ENCODE data around the gene NME4. TPM values are rescaled to one million over a fixed set of nuclear protein-coding genes. Genes with fewer than 3 reads are reported as not detected.
"Not testable (repeated sequence)": the region's sequence is repeated elsewhere in the genome, so short reads cannot be mapped to it uniquely, and the experiment has no call there.

Gene NME4
- total RNA-seq, 5 donors from 2014 or later (not counting 1 experiment from before 2014, with no cell fraction given) = 32.5 to 48.4 (median 41.3) TPM

GRCh38 chr16:407253-407652 is 10.3 kb downstream of the NME4 start:
- Histone ChIP-seq H3K27ac (ENCODE audit: low read length) (no peak overlapping the region), H3K27me3 (replicated peaks in 1 of 2; ENCODE audit: control insufficient read depth in 2 of 2, extremely low read depth in 1 of 2, insufficient read depth in 2 of 2, low read length in 1 of 2) (peaks cover 0 to 3% of the 10 kb centered on the region in 2 experiments), H3K9me3 (no peaks in the 10 kb centered on the region), H3K4me3 (ENCODE audit: control insufficient read depth in 1 of 2, extremely low read depth in 1 of 2, low read length in 1 of 2) (no peak overlapping the region), H3K4me1 (ENCODE audit: control insufficient read depth in 1 of 2, extremely low read depth in 1 of 2, insufficient read depth in 2 of 2, low read length in 2 of 2) (peaks cover 0 to 2% of the 10 kb centered on the region in 2 experiments), H3K36me3 (ENCODE audit: control insufficient read depth in 2 of 2, extremely low read depth in 1 of 2, insufficient read depth in 1 of 2, low read length in 1 of 2) (no peaks in the 10 kb centered on the region)
- H3K27ac Mint-ChIP-seq = no peak overlapping the region
- ChIA-PET CTCF (interaction anchor here in 1 of 2 donors (0.7 kb wide), 1 partner anchor 25 kb away, joined by 3 read pairs; no protein-coding TSS in a partner anchor), POLR2A (no interaction called here)
- ATAC-seq (replicated peaks in 1 of 4) = no peak
- H3K4me1 Mint-ChIP-seq = no peaks in the 10 kb centered on the region
- no peaks in the 10 kb centered on the region for H3K9me3 Mint-ChIP-seq
- no peak for DNase-seq
- no peaks in the 10 kb centered on the region for H3K27me3 Mint-ChIP-seq
- WGBS (ENCODE audit: insufficient coverage) = 91% methylated on average over 10 of the region's 16 CpGs
- no peak overlapping the region for H3K4me3 Mint-ChIP-seq
- H3K36me3 Mint-ChIP-seq = no peaks in the 10 kb centered on the region

GRCh38 chr16:410516-411178 is 13.6 kb downstream of the NME4 start:
- no peaks in the 10 kb centered on the region for H3K9me3 Mint-ChIP-seq
- no peak for ATAC-seq (replicated peaks in 1 of 4)
- no peak overlapping the region for H3K27ac ChIP-seq (ENCODE audit: low read length)
- no peak overlapping the region for H3K27ac Mint-ChIP-seq
- 92% methylated on average over 34 of the region's 36 CpGs for WGBS (ENCODE audit: insufficient coverage)
- no peaks in the 10 kb centered on the region for H3K36me3 ChIP-seq (ENCODE audit: control insufficient read depth in 2 of 2, extremely low read depth in 1 of 2, insufficient read depth in 1 of 2, low read length in 1 of 2)
- ChIA-PET CTCF (no interaction called here), POLR2A (no interaction called here)
- H3K4me3 ChIP-seq (ENCODE audit: control insufficient read depth in 1 of 2, extremely low read depth in 1 of 2, low read length in 1 of 2) = no peak overlapping the region
- H3K27me3 Mint-ChIP-seq = no peaks in the 10 kb centered on the region
- peaks cover 0 to 3% of the 10 kb centered on the region in 2 experiments for H3K27me3 ChIP-seq (replicated peaks in 1 of 2; ENCODE audit: control insufficient read depth in 2 of 2, extremely low read depth in 1 of 2, insufficient read depth in 2 of 2, low read length in 1 of 2)
- no peaks in the 10 kb centered on the region for H3K4me1 Mint-ChIP-seq
- no peak for DNase-seq
- no peaks in the 10 kb centered on the region for H3K9me3 ChIP-seq
- no peaks in the 10 kb centered on the region for H3K4me1 ChIP-seq (ENCODE audit: control insufficient read depth in 1 of 2, extremely low read depth in 1 of 2, insufficient read depth in 2 of 2, low read length in 2 of 2)
- H3K4me3 Mint-ChIP-seq = no peak overlapping the region
- H3K36me3 Mint-ChIP-seq = no peaks in the 10 kb centered on the region

GRCh38 chr16:411576-412265 is 14.7 kb downstream of the NME4 start:
- DNase-seq (no peak), ATAC-seq (replicated peaks in 1 of 4) (no peak)
- Mint-ChIP-seq H3K27ac (no peak overlapping the region), H3K4me1 (no peaks in the 10 kb centered on the region), H3K27me3 (no peaks in the 10 kb centered on the region), H3K4me3 (no peak overlapping the region), H3K9me3 (no peaks in the 10 kb centered on the region), H3K36me3 (no peaks in the 10 kb centered on the region)
- H3K27ac ChIP-seq (ENCODE audit: low read length) = no peak overlapping the region
- peaks cover 0 to 3% of the 10 kb centered on the region in 2 experiments for H3K27me3 ChIP-seq (replicated peaks in 1 of 2; ENCODE audit: control insufficient read depth in 2 of 2, extremely low read depth in 1 of 2, insufficient read depth in 2 of 2, low read length in 1 of 2)
- no peaks in the 10 kb centered on the region for H3K36me3 ChIP-seq (ENCODE audit: control insufficient read depth in 2 of 2, extremely low read depth in 1 of 2, insufficient read depth in 1 of 2, low read length in 1 of 2)
- CTCF ChIA-PET = no interaction called here
- H3K4me1 ChIP-seq (ENCODE audit: control insufficient read depth in 1 of 2, extremely low read depth in 1 of 2, insufficient read depth in 2 of 2, low read length in 2 of 2) = no peaks in the 10 kb centered on the region
- POLR2A ChIA-PET = no interaction called here
- no peaks in the 10 kb centered on the region for H3K9me3 ChIP-seq
- WGBS (ENCODE audit: insufficient coverage) = 94% methylated on average over 21 of the region's 26 CpGs
- H3K4me3 ChIP-seq (ENCODE audit: control insufficient read depth in 1 of 2, extremely low read depth in 1 of 2, low read length in 1 of 2) = no peak overlapping the region

DNA sequence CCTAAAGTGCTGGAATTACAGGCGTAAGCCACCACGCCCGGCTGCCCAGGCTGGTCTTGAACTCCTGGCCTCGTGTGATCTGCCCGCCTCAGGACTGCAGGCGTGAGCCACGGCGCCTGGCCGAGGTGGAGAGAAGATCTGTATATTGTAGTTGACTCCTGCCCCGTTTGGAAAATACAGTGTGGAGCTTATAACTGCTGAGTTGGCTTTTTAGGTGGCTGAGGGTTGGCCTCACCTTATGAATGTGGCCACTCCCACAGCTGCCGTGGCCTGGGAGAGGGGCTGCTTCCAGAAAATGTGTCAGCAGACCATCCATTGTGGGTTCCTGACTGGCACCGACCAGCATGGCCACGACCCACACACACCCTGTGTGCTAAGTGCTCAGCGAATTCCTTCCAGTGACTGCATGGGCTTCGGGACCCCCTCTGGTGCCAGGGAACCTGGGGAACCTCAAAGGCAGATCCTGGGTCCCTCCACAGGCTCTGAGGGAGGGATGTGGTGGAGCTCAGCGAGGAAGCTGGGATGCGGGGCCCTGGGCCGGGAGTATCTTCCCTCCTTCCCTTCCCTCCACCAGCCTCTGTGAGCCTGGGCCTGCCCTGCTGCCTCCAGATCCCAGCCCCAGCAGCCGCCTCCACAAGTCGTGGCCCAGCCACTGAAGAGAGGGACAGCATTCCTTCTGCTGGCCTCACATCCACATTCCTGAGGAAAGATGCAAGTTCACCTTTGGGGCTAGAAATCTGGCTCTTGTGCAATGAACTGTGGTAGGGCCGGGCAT is 17.6 kb downstream of the NME4 start:
- POLR2A ChIA-PET = no interaction called here
- H3K4me1 Mint-ChIP-seq = no peaks in the 10 kb centered on the region
- ATAC-seq (replicated peaks in 1 of 4) (no peak), DNase-seq (no peak)
- H3K36me3 Mint-ChIP-seq = no peaks in the 10 kb centered on the region
- no peak overlapping the region for H3K27ac ChIP-seq (ENCODE audit: low read length)
- H3K9me3 ChIP-seq = no peaks in the 10 kb centered on the region
- no peak overlapping the region for H3K4me3 Mint-ChIP-seq
- no peaks in the 10 kb centered on the region for H3K36me3 ChIP-seq (ENCODE audit: control insufficient read depth in 2 of 2, extremely low read depth in 1 of 2, insufficient read depth in 1 of 2, low read length in 1 of 2)
- no peak overlapping the region for H3K4me3 ChIP-seq (ENCODE audit: control insufficient read depth in 1 of 2, extremely low read depth in 1 of 2, low read length in 1 of 2)
- WGBS (ENCODE audit: insufficient coverage) = 91% methylated on average over 15 of the region's 21 CpGs
- no peaks in the 10 kb centered on the region for H3K9me3 Mint-ChIP-seq
- no peaks in the 10 kb centered on the region for H3K27me3 ChIP-seq (replicated peaks in 1 of 2; ENCODE audit: control insufficient read depth in 2 of 2, extremely low read depth in 1 of 2, insufficient read depth in 2 of 2, low read length in 1 of 2)
- H3K4me1 ChIP-seq (ENCODE audit: control insufficient read depth in 1 of 2, extremely low read depth in 1 of 2, insufficient read depth in 2 of 2, low read length in 2 of 2) = no peaks in the 10 kb centered on the region
- no peak overlapping the region for H3K27ac Mint-ChIP-seq
- H3K27me3 Mint-ChIP-seq = no peaks in the 10 kb centered on the region
- CTCF ChIA-PET = interaction anchor here in 1 of 2 donors (0.6 kb wide), 1 partner anchor 41 kb away, joined by 3 read pairs; no protein-coding TSS in a partner anchor

GRCh38 chr16:415170-415498 is 18.1 kb downstream of the NME4 start:
- H3K36me3 ChIP-seq (ENCODE audit: control insufficient read depth in 2 of 2, extremely low read depth in 1 of 2, insufficient read depth in 1 of 2, low read length in 1 of 2); H3K27me3 ChIP-seq (replicated peaks in 1 of 2; ENCODE audit: control insufficient read depth in 2 of 2, extremely low read depth in 1 of 2, insufficient read depth in 2 of 2, low read length in 1 of 2); H3K36me3 Mint-ChIP-seq; ATAC-seq (replicated peaks in 1 of 4); H3K4me1 Mint-ChIP-seq; H3K27ac ChIP-seq (ENCODE audit: low read length); H3K27ac Mint-ChIP-seq; DNase-seq; POLR2A ChIA-PET; H3K4me3 ChIP-seq (ENCODE audit: control insufficient read depth in 1 of 2, extremely low read depth in 1 of 2, low read length in 1 of 2); H3K4me1 ChIP-seq (ENCODE audit: control insufficient read depth in 1 of 2, extremely low read depth in 1 of 2, insufficient read depth in 2 of 2, low read length in 2 of 2); H3K9me3 Mint-ChIP-seq; H3K4me3 Mint-ChIP-seq; H3K9me3 ChIP-seq; H3K27me3 Mint-ChIP-seq: not testable (repeated sequence)
- WGBS (ENCODE audit: insufficient coverage) = 86% methylated on average over 1 of the region's 3 CpGs
- CTCF ChIA-PET = interaction anchor here in 1 of 2 donors (0.6 kb wide), 1 partner anchor 40 kb away, joined by 3 read pairs; no protein-coding TSS in a partner anchor

DNA sequence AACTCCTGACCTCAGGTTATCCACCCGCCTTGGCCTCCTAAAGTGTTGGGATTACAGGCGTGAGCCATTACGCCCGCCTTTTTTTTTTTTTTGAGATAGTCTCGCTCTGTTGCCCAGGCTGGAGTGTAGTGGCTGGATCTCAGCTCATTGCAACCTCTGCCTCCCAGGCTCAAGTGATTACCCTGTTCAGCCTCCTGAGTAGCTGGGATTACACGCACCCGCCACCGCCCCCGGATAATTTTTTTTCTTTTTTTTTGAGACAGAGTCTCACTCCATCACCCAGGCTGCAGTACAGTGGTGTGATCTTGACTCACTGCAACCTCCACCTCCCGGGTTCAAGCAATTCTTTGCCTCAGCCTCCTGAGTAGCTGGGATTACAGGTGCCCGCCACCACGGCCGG is 25.2 kb downstream of the NME4 start:
- H3K9me3 Mint-ChIP-seq; H3K9me3 ChIP-seq; H3K36me3 ChIP-seq (ENCODE audit: control insufficient read depth in 2 of 2, extremely low read depth in 1 of 2, insufficient read depth in 1 of 2, low read length in 1 of 2); H3K27me3 Mint-ChIP-seq; H3K4me3 Mint-ChIP-seq; POLR2A ChIA-PET; H3K36me3 Mint-ChIP-seq; CTCF ChIA-PET; H3K4me3 ChIP-seq (ENCODE audit: control insufficient read depth in 1 of 2, extremely low read depth in 1 of 2, low read length in 1 of 2); DNase-seq; H3K27ac Mint-ChIP-seq; H3K27me3 ChIP-seq (replicated peaks in 1 of 2; ENCODE audit: control insufficient read depth in 2 of 2, extremely low read depth in 1 of 2, insufficient read depth in 2 of 2, low read length in 1 of 2); H3K27ac ChIP-seq (ENCODE audit: low read length); ATAC-seq (replicated peaks in 1 of 4): not testable (repeated sequence)
- peaks cover 1 to 23% of the 10 kb centered on the region in 2 experiments for H3K4me1 ChIP-seq (ENCODE audit: control insufficient read depth in 1 of 2, extremely low read depth in 1 of 2, insufficient read depth in 2 of 2, low read length in 2 of 2)
- no CpG with 5 or more reads among the region's 13 CpGs for WGBS (ENCODE audit: insufficient coverage)
- peaks cover 13 to 17% (median 14%) of the 10 kb centered on the region in 3 donors for H3K4me1 Mint-ChIP-seq
